ENCODE data around the gene CLCNKB.

Gene CLCNKB

GRCh38 chr1:16063226-16063829, 19.7 kb downstream of the CLCNKB start:
- TF ChIP-seq TAF1 (IDR thresholded peaks at IDR 0.05; ENCODE audit: borderline replicate concordance, insufficient read depth, low read length) (no peak), SIN3A (IDR thresholded peaks at IDR 0.05; ENCODE audit: borderline replicate concordance, insufficient read depth, low read length) (no peak), REST (IDR thresholded peaks at IDR 0.05; ENCODE audit: insufficient read depth in 1 of 2, low read depth in 2 of 2, low read length in 2 of 2) (no peak), FOXP2 (optimal IDR thresholded peaks at IDR 0.05; ENCODE audit: borderline replicate concordance, extremely low read depth, extremely low read length, insufficient read depth) (no peak), POLR2AphosphoS5 (IDR thresholded peaks at IDR 0.05; ENCODE audit: low read depth, low read length) (no peak)

- TF ChIP-seq POLR2AphosphoS5 (IDR thresholded peaks at IDR 0.05; ENCODE audit: low read depth, low read length) (no peak), FOXP2 (optimal IDR thresholded peaks at IDR 0.05; ENCODE audit: borderline replicate concordance, extremely low read depth, extremely low read length, insufficient read depth) (no peak), SIN3A (IDR thresholded peaks at IDR 0.05; ENCODE audit: borderline replicate concordance, insufficient read depth, low read length) (no peak)
These were observed 20.3 kb downstream of the CLCNKB start for GRCh38 chr1:16063921-16064320.

GRCh38 chr1:16064536-16065268, 21.1 kb downstream of the CLCNKB start:
- TF ChIP-seq POLR2AphosphoS5 (IDR thresholded peaks at IDR 0.05; ENCODE audit: low read depth, low read length) (no peak), TAF1 (IDR thresholded peaks at IDR 0.05; ENCODE audit: borderline replicate concordance, insufficient read depth, low read length) (no peak), FOXP2 (optimal IDR thresholded peaks at IDR 0.05; ENCODE audit: borderline replicate concordance, extremely low read depth, extremely low read length, insufficient read depth) (no peak), REST (IDR thresholded peaks at IDR 0.05; ENCODE audit: insufficient read depth in 1 of 2, low read depth in 2 of 2, low read length in 2 of 2) (no peak), SIN3A (IDR thresholded peaks at IDR 0.05; ENCODE audit: borderline replicate concordance, insufficient read depth, low read length) (no peak)

GRCh38 chr1:16065269-16065576, 21.6 kb downstream of the CLCNKB start:
- TF ChIP-seq SIN3A (IDR thresholded peaks at IDR 0.05; ENCODE audit: borderline replicate concordance, insufficient read depth, low read length) (no peak), POLR2AphosphoS5 (IDR thresholded peaks at IDR 0.05; ENCODE audit: low read depth, low read length) (no peak), FOXP2 (optimal IDR thresholded peaks at IDR 0.05; ENCODE audit: borderline replicate concordance, extremely low read depth, extremely low read length, insufficient read depth) (no peak), TAF1 (IDR thresholded peaks at IDR 0.05; ENCODE audit: borderline replicate concordance, insufficient read depth, low read length) (no peak), REST (IDR thresholded peaks at IDR 0.05; ENCODE audit: insufficient read depth in 1 of 2, low read depth in 2 of 2, low read length in 2 of 2) (no peak)

GRCh38 chr1:16066245-16066644, 22.7 kb downstream of the CLCNKB start:
- TF ChIP-seq REST (IDR thresholded peaks at IDR 0.05; ENCODE audit: insufficient read depth in 1 of 2, low read depth in 2 of 2, low read length in 2 of 2), result no peak
- TF ChIP-seq TAF1 (IDR thresholded peaks at IDR 0.05; ENCODE audit: borderline replicate concordance, insufficient read depth, low read length), result no peak
- TF ChIP-seq SIN3A (IDR thresholded peaks at IDR 0.05; ENCODE audit: borderline replicate concordance, insufficient read depth, low read length), result no peak
- no peak for TF ChIP-seq FOXP2 (optimal IDR thresholded peaks at IDR 0.05; ENCODE audit: borderline replicate concordance, extremely low read depth, extremely low read length, insufficient read depth)
- no peak for TF ChIP-seq POLR2AphosphoS5 (IDR thresholded peaks at IDR 0.05; ENCODE audit: low read depth, low read length)
